Heart right ventricle (tissue), 16 donors: ENCODE results near the gene PLD5. TPM values are rescaled to one million over a fixed set of nuclear protein-coding genes. Genes with fewer than 3 reads are reported as not detected.
"Not testable (repeated sequence)": the region's sequence is repeated elsewhere in the genome, so short reads cannot be mapped to it uniquely, and the experiment has no call there.

Experiments used
- ATAC-seq, 8 donors: fragments of 200-7000 bp; cut with Tn5 transposase; one replicate each; pipeline ENCODE4 v1.9.1; 2020; ENCODE audit warnings: mild to moderate bottlenecking in 8 of 8, moderate library complexity in 8 of 8, moderate number of reproducible peaks in 1 of 8
- DNase-seq, 2 donors: peaks; one replicate each; pipeline ENCODE4 v3.0.0-alpha.2; 2020
- H3K27ac ChIP-seq, 10 donors: fragments of 200-600 bp; sonication (generic) in 2 of 10; one replicate each; pipeline versions ENCODE4 v1.5.0 to v1.8.0; 2020 to 2022; ENCODE audit warnings: mild to moderate bottlenecking in 3 of 10
- H3K27me3 ChIP-seq, 7 donors: fragments of 200-600 bp; one replicate each; pipeline ENCODE4 v1.8.0; 2021 to 2022; ENCODE audit warnings: mild to moderate bottlenecking in 2 of 7
- H3K36me3 ChIP-seq, 9 donors: fragments of 200-600 bp; sonication (generic) in 1 of 9; one replicate each; pipeline versions ENCODE4 v1.5.0 to v1.8.0; 2020 to 2022; ENCODE audit warnings: mild to moderate bottlenecking in 2 of 9
- H3K4me1 ChIP-seq, 9 donors: fragments of 200-600 bp; sonication (generic) in 1 of 9; one replicate each; pipeline versions ENCODE4 v1.5.0 to v1.8.0; 2020 to 2022; ENCODE audit warnings: mild to moderate bottlenecking in 4 of 9
- H3K4me3 ChIP-seq, 10 donors: fragments of 200-600 bp; sonication (generic) in 2 of 10; one replicate each; pipeline versions ENCODE4 v1.5.0 to v1.8.0; 2020 to 2022; ENCODE audit warnings: mild to moderate bottlenecking in 7 of 10, moderate library complexity in 2 of 10
- H3K9me3 ChIP-seq, 11 donors: fragments of 200-600 bp in 10 of 11; sonication (generic) in 2 of 11; one replicate each; pipeline versions ENCODE4 v1.5.0 to v1.8.0; 2013 to 2022; ENCODE audit warnings: mild to moderate bottlenecking in 2 of 11, control low read depth in 1 of 11, moderate library complexity in 1 of 11
- WGBS, 2 donors: extraction: QIAGEN DNeasy Blood & Tissue Kit; methylation state at CpG; one replicate each; pipeline ENCODE4 v1.1.7; 2013; ENCODE audit warnings: inconsistent platforms in 1 of 2; 5-methylcytosine and 5-hydroxymethylcytosine counted together
- intact Hi-C, 10 donors: fragments of 100-400 bp; cut with DNase I; formaldehyde crosslinking; loops; one replicate each; pipeline versions ENCODE4 v1.11.1 to v1.14.2; 2022
- polyA plus RNA-seq, 2 donors: library from polyadenylated mRNA; stranded (reverse); fragments of 200-250 nt; gene quantifications; one replicate each; pipeline ENCODE4 v1.2.3, GENCODE V29; 2013
- total RNA-seq, 10 donors: library from RNA; stranded (reverse); fragmentation: NEBNext Ultra II Directional in 3 of 10; extraction: Animal tissue kit (Norgen Biotek cat#: 25700) in 3 of 10; gene quantifications; one replicate each; pipeline versions ENCODE4 v1.2.1 to v1.2.4, GENCODE V29; 2021 to 2023
- TF ChIP-seq, protein P1 (sequence below), 9 donors: fragments of 200-600 bp; sonication (generic) in 2 of 9; IDR thresholded peaks; one replicate each; pipeline versions ENCODE4 v1.5.0 to v1.8.0; 2021 to 2022; ENCODE audit warnings: antibody characterized with exemption in 9 of 9, mild to moderate bottlenecking in 5 of 9, moderate library complexity in 1 of 9
- donor health status: Arrhythmogenic right ventricular cardiomyopathy.
- donor health status: ischemic (EF 13 %, LVEDD 7.1; RV severe dilation, severe dysfunction).
- donor health status: healthy with polysubstance abuse.
- donor health status: DM: no; HTN: yes; CAD: no.
- donor health status: DM: no; HTN: no; CAD: no.
- donor health status: ischemic (EF 25% LVEDD 6.9; RV normal size, moderate dysfunction).
- donor health status: ischemic (EF 25% LVEDD 5.7; RV mildly dilated, moderate dysfunction).
- donor health status: healthy.
- donor health status: DM: yes; HTN: yes; CAD: no.
- donor health status: Ischemic cardiomyopathy.
- donor health status: ischemic (EF 35%, LVEDD 5.7; RV mildly dilated, moderate dysfunction).
- donor health status: nonischemic (EF 11% LVEDD 7.7; RV severe dilation, severe dysfunction).
- donor health status: DM: yes; HTN: yes; CAD: no.
- donor health status: PGD.
- donor health status: ischemic (EF 29% LVEDD 5.4; RV normal size, mild dysfunction).
- donor health status: nonischemic (EF 23%, LVEDD 6.1; RV moderate dilation, normal function).

PLD5 gene
- total and polyA plus RNA-seq, 12 donors = 0.13 to 1.3 (median 0.41) TPM; not detected in 4

DNA sequence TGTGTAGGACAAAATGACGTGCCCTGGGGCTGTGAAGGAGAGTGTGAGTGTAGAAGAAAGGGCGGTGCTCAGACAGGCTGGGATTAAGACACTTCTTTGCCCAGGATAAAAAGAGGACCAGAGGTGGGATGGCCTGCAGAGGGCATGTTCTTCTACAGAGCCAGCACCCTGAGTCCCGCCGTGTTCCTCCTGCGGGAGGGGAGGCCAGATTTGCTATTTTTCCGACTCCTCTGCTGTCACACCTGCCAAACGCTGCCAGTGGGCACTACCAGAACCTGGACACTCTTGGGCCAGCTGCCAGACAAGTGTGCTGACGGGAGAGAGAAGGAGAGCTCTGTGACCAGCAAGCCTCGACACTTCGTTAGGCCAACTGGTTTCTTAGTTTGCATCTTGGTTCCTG is 206.4 kb downstream of the PLD5 start:
- no peak for DNase-seq
- intact Hi-C loops = no loop called here
- TF ChIP-seq, protein P1, sequence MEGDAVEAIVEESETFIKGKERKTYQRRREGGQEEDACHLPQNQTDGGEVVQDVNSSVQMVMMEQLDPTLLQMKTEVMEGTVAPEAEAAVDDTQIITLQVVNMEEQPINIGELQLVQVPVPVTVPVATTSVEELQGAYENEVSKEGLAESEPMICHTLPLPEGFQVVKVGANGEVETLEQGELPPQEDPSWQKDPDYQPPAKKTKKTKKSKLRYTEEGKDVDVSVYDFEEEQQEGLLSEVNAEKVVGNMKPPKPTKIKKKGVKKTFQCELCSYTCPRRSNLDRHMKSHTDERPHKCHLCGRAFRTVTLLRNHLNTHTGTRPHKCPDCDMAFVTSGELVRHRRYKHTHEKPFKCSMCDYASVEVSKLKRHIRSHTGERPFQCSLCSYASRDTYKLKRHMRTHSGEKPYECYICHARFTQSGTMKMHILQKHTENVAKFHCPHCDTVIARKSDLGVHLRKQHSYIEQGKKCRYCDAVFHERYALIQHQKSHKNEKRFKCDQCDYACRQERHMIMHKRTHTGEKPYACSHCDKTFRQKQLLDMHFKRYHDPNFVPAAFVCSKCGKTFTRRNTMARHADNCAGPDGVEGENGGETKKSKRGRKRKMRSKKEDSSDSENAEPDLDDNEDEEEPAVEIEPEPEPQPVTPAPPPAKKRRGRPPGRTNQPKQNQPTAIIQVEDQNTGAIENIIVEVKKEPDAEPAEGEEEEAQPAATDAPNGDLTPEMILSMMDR (IDR thresholded peaks at IDR 0.05) = no peak
- H3K27me3 ChIP-seq = no peaks in the 10 kb centered on the region
- H3K27ac ChIP-seq = no peak overlapping the region
- ATAC-seq = no peak
- 82 to 85% methylated on average over 10 of the region's 10 CpGs for WGBS, 2 donors
- no peaks in the 10 kb centered on the region for H3K36me3 ChIP-seq
- no peak overlapping the region for H3K4me3 ChIP-seq
- H3K9me3 ChIP-seq = no peaks in the 10 kb centered on the region
- no peaks in the 10 kb centered on the region for H3K4me1 ChIP-seq

DNA sequence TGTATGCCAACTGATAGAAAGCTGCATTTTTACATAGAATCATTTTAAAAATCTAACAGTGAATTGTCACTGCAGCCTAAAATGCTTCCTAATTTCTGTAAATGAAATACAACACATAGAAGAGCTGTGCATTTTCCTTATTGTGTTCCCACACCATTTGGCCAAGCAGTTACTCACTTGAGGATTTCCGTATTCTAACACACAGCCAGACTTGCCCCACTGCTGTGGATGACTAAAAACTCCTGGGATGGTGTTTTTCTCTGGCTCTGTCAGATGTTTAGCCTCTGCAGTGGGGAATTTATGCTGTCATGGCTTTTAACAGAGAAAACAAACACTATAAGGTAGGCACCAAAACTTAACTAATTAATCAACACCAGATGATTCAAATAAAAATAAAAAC is 209.6 kb downstream of the PLD5 start:
- WGBS, 2 donors = 76 to 84% methylated on average over 1 of the region's 1 CpG
- H3K4me1 ChIP-seq, DNase-seq, H3K9me3 ChIP-seq, H3K27me3 ChIP-seq, intact Hi-C loops, ATAC-seq, H3K4me3 ChIP-seq, H3K36me3 ChIP-seq, H3K27ac ChIP-seq: not testable (repeated sequence)

- H3K4me1 ChIP-seq, H3K27me3 ChIP-seq, intact Hi-C loops, H3K27ac ChIP-seq, DNase-seq, ATAC-seq, H3K36me3 ChIP-seq, H3K4me3 ChIP-seq, H3K9me3 ChIP-seq: not testable (repeated sequence)
- WGBS, 2 donors = 37 to 42% methylated on average over 3 of the region's 3 CpGs
Observed at GRCh38 chr1:242314085-242314649, 210.3 kb downstream of the PLD5 start.

- H3K4me3 ChIP-seq, intact Hi-C loops, H3K9me3 ChIP-seq, H3K27me3 ChIP-seq, ATAC-seq, DNase-seq, H3K36me3 ChIP-seq, H3K4me1 ChIP-seq, H3K27ac ChIP-seq: not testable (repeated sequence)
- 55 to 65% methylated on average over 6 to 7 of the region's 7 CpGs for WGBS, 2 donors
Observed at GRCh38 chr1:242308681-242309080, 215.8 kb downstream of the PLD5 start.

- H3K27me3 ChIP-seq, H3K36me3 ChIP-seq, ATAC-seq, H3K4me1 ChIP-seq, DNase-seq, H3K27ac ChIP-seq, intact Hi-C loops, H3K4me3 ChIP-seq, H3K9me3 ChIP-seq: not testable (repeated sequence)
- 75 to 89% methylated on average over 1 of the region's 1 CpG for WGBS, 2 donors
Observed at GRCh38 chr1:242293781-242294180, 230.7 kb downstream of the PLD5 start.

DNA sequence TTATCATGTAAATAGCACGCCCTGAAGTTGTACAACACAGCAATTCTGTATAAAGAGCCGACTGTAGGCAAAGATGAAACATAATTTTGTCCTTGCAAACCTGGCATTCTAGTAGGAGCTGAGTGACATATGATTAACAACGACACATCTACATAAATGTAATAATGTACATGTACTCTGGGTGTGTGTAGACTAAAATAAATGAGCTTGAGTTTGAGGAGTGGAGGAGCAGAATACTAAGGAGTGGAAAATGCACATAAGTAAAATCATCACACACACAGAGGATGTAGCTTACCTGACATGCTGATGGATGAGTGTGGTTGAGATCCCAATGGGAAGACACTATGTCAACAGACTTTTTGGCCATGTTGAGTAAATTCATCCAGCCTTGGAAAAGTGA is 236.4 kb downstream of the PLD5 start:
- ATAC-seq, H3K27ac ChIP-seq, H3K4me3 ChIP-seq, H3K27me3 ChIP-seq, intact Hi-C loops, DNase-seq, H3K36me3 ChIP-seq, H3K4me1 ChIP-seq, H3K9me3 ChIP-seq: not testable (repeated sequence)
- WGBS, 2 donors = 82% methylated on average over 3 of the region's 3 CpGs

GRCh38 chr1:242282758-242283485 is 241.6 kb downstream of the PLD5 start:
- H3K36me3 ChIP-seq, H3K27me3 ChIP-seq, intact Hi-C loops, DNase-seq, H3K9me3 ChIP-seq, H3K27ac ChIP-seq, H3K4me1 ChIP-seq, H3K4me3 ChIP-seq, ATAC-seq: not testable (repeated sequence)
- WGBS, 2 donors = 54 to 67% methylated on average over 5 of the region's 5 CpGs

- H3K27me3 ChIP-seq, H3K4me1 ChIP-seq, H3K4me3 ChIP-seq, H3K27ac ChIP-seq, H3K36me3 ChIP-seq, H3K9me3 ChIP-seq, DNase-seq, intact Hi-C loops, ATAC-seq: not testable (repeated sequence)
- 75 to 83% methylated on average over 3 of the region's 3 CpGs for WGBS, 2 donors
Observed at GRCh38 chr1:242278406-242278805, 246.1 kb downstream of the PLD5 start.

DNA sequence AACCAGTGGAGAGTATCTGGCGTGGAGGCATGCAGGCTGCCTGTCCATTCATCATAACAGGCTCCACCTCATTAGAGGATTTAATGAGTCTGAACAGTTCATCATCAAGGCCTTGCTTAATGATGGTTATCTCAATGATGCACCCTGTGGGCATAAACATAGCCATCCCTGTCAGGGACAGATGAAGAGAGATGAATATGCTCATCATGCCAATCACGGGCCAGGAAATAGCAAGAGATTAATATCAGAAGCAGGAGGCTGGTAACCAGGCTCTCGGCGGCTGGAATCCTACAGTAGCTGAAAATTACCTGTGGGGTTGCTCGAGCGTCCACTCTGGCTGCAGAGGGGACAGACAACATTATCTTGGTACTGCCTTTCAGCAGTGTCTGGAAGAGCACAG is 247.7 kb downstream of the PLD5 start:
- H3K4me1 ChIP-seq, H3K4me3 ChIP-seq, ATAC-seq, H3K27me3 ChIP-seq, H3K9me3 ChIP-seq, H3K36me3 ChIP-seq, H3K27ac ChIP-seq, DNase-seq, intact Hi-C loops: not testable (repeated sequence)
- WGBS, 2 donors = 74 to 76% methylated on average over 6 of the region's 6 CpGs

DNA sequence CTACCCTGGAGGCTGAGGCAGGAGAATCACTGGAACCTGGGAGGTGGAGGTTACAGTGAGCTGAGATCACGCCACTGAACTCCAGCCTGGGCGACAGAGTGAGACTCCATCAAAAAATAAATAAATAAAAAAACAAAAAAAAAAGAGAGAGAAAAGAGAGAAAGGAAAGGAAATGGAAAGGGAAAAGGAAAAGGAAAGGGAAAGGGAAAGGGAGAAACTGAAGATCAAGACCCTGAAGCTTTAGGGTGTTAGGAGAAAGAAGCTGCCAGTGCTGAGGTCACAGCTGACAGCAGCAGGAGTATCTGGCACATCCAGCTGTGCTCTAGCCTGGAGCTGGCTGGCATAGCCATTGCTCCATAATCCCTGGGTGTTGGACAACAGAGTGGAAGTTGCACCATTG is 257.5 kb downstream of the PLD5 start:
- H3K4me3 ChIP-seq, H3K27me3 ChIP-seq, intact Hi-C loops, H3K4me1 ChIP-seq, H3K9me3 ChIP-seq, H3K27ac ChIP-seq, ATAC-seq, DNase-seq, H3K36me3 ChIP-seq: not testable (repeated sequence)
- 90% methylated on average over 2 of the region's 2 CpGs for WGBS, 2 donors

DNA sequence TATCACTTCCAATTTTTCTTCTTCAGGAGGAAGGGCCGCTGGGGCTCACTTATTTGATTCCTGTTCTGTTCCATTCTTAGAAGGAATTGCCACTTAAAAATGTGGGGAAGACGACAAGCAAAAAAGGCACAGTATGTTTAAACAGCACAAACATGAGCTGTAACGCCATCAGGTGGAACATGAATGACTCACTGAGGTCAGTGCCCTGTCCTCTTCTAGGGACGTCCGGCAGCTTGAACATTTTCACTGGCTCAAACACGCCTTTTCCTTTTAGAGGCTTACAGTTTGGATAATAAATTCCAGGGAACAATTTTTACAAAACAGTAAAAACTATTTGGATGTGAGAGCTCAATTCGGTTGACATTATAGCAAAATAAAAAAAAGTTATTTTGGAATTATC is 260.1 kb downstream of the PLD5 start:
- H3K27me3 ChIP-seq, H3K9me3 ChIP-seq, H3K4me1 ChIP-seq, H3K4me3 ChIP-seq, intact Hi-C loops, H3K27ac ChIP-seq, H3K36me3 ChIP-seq, DNase-seq, ATAC-seq: not testable (repeated sequence)
- WGBS, 2 donors = 64 to 70% methylated on average over 6 of the region's 7 CpGs
